GM19324 (cell line): ENCODE results near the gene ZNF76.
"Not testable (repeated sequence)": the region's sequence is repeated elsewhere in the genome, so short reads cannot be mapped to it uniquely, and the experiment has no call there.

Source experiments
- ATAC-seq: cut with Tn5 transposase; IDR thresholded peaks from one replicate; pipeline ENCODE4 v1.9.1; 2021; ENCODE audit warnings: mild to moderate bottlenecking, moderate library complexity; ENCODE audit not compliant: unreplicated experiment, low FRiP score

Gene ZNF76

GRCh38 chr6:35320031-35320410 lies 60.5 kb downstream of the ZNF76 start:
- ATAC-seq = no peak

- no peak for ATAC-seq
Observed at GRCh38 chr6:35321091-35321490, 61.6 kb downstream of the ZNF76 start.

- no peak for ATAC-seq
Observed at GRCh38 chr6:35327349-35328027, 68.0 kb downstream of the ZNF76 start.

GRCh38 chr6:35328108-35328723 lies 68.7 kb downstream of the ZNF76 start:
- ATAC-seq = no peak

GRCh38 chr6:35328965-35329364 lies 69.4 kb downstream of the ZNF76 start:
- not testable (repeated sequence) for ATAC-seq

- no peak for ATAC-seq
Observed at GRCh38 chr6:35330541-35331119, 71.1 kb downstream of the ZNF76 start.

GRCh38 chr6:35332074-35332887 lies 72.7 kb downstream of the ZNF76 start:
- ATAC-seq = not testable (repeated sequence)

- ATAC-seq = no peak
Observed at GRCh38 chr6:35341557-35341956, 82.0 kb downstream of the ZNF76 start.

- peak; percentile 99 for ATAC-seq
Observed at GRCh38 chr6:35342258-35343091, 82.9 kb downstream of the ZNF76 start, which contains the start of gene PPARD. PPARD (plus strand) TSS chr6:35342558; CDS start chr6:35411088, 68,530 bp downstream.

- no peak for ATAC-seq
Observed at GRCh38 chr6:35343092-35343834, 83.7 kb downstream of the ZNF76 start.

- no peak for ATAC-seq
Observed at GRCh38 chr6:35343835-35344550, 84.5 kb downstream of the ZNF76 start.
